Putamen (tissue), 1 donor: ENCODE measurements around the gene ABCC10.
"Not testable (repeated sequence)": the region's sequence is repeated elsewhere in the genome, so short reads cannot be mapped to it uniquely, and the experiment has no call there.

ENCODE experiments used
- DNase-seq: peaks from one replicate; pipeline ENCODE4 v3.0.0-alpha.2; 2016; ENCODE audit warnings: low spot score

The ABCC10 gene

GRCh38 chr6:43407296-43407695 lies 20.0 kb upstream of the ABCC10 start:
- DNase-seq, result no peak

GRCh38 chr6:43408259-43408658 lies 19.1 kb upstream of the ABCC10 start:
- no peak for DNase-seq

- not testable (repeated sequence) for DNase-seq
Observed at GRCh38 chr6:43410776-43411175, 16.6 kb upstream of the ABCC10 start.

- no peak for DNase-seq
Observed at GRCh38 chr6:43412541-43412940, 14.8 kb upstream of the ABCC10 start.

GRCh38 chr6:43413002-43413401 lies 14.3 kb upstream of the ABCC10 start:
- DNase-seq, result no peak

- not testable (repeated sequence) for DNase-seq
Observed at GRCh38 chr6:43415275-43415674, 12.1 kb upstream of the ABCC10 start.

- DNase-seq, result no peak
Observed at GRCh38 chr6:43416935-43417334, 10.4 kb upstream of the ABCC10 start.

GRCh38 chr6:43420012-43420709 lies 7.2 kb upstream of the ABCC10 start:
- no peak for DNase-seq

GRCh38 chr6:43421831-43422230 lies 5.5 kb upstream of the ABCC10 start:
- no peak for DNase-seq

GRCh38 chr6:43425083-43425482 lies 2.3 kb upstream of the ABCC10 start:
- not testable (repeated sequence) for DNase-seq

- DNase-seq, result no peak
Observed at GRCh38 chr6:43426928-43427405, 374 bp upstream of the ABCC10 start.

GRCh38 chr6:43428112-43428570 lies 800 bp downstream of the ABCC10 start:
- no peak for DNase-seq

GRCh38 chr6:43428874-43429273 lies 1.5 kb downstream of the ABCC10 start:
- no peak for DNase-seq

- no peak for DNase-seq
Observed at GRCh38 chr6:43432009-43432945, 4.9 kb downstream of the ABCC10 start.

GRCh38 chr6:43433148-43433547 lies 5.8 kb downstream of the ABCC10 start:
- DNase-seq, result no peak

GRCh38 chr6:43434001-43434840 lies 6.9 kb downstream of the ABCC10 start:
- DNase-seq, result no peak

GRCh38 chr6:43434943-43435342 lies 7.6 kb downstream of the ABCC10 start:
- DNase-seq, result no peak

- no peak for DNase-seq
Observed at GRCh38 chr6:43435682-43436437, 8.5 kb downstream of the ABCC10 start.

GRCh38 chr6:43436577-43437282 lies 9.4 kb downstream of the ABCC10 start:
- DNase-seq, result no peak

GRCh38 chr6:43437700-43438099 lies 10.4 kb downstream of the ABCC10 start:
- DNase-seq, result no peak

GRCh38 chr6:43442935-43443334 lies 15.6 kb downstream of the ABCC10 start:
- no peak for DNase-seq
